Ramos (cell line): ENCODE results near the gene LMO1.

Experiments
- in situ Hi-C: fragments of 300-500 bp; cut with MboI; formaldehyde crosslinking; loops from one replicate; pipeline ENCODE4 v1.14.3; 2022; ENCODE audit warnings: low sequenced_read_pairs; ENCODE audit not compliant: unreplicated experiment

LMO1 gene

DNA sequence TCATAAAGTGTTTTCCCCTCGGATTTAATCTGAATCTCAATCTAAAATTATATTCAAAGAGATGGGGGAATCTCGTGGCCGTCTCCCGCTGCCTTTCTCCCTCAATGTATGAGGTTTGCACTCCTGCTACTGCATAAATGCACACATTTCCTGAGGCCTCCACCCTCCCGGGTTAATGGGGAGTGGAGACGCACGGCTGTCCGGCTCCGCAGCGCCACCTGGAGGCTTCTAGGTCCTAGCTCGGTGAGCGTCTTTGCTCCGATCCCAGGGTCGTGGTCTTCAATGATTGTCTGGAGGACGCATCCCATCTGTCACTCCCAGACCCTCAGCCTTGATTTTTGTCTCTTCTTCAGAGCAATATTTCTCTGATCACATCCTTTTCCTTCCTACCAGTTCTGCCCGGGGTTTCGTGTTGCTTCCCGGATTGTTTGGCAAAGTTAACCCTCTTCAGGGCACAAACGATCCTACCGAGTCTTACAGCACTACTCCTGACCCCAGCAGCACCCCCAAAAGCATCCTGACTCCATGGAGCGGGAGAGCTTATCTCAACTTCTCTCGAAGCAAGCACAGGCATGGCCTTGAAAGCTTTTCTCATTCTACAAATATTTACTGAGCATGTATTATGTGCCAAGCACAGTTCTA is at the start of gene LMO1:
Gene LMO1, minus strand, starts transcription at position 110 of the 642 bp plus-strand sequence. CDS start 516 bp downstream, outside the sequence.
- in situ Hi-C loops, result no loop called here

DNA sequence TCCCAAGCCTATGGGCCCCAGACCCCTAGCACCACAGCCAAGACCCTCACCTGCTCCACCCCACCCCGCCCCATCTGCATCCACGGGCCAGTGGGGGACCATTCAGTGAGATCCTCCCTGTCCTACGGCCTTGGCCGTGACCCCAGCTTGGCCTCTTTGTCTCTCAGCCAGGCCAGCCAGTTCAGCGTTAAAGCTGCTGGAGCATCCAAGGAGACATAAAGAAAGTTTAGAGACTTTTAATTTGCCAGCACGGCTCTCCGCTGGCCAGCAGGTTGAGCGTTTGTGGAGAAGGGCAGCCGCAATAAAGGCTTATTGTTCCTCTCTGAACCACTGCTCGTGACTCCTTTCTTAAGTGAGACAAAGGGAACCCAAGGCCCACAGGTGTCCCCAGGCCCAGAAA is 49.3 kb upstream of the LMO1 start:
- in situ Hi-C loops, result no loop called here

DNA sequence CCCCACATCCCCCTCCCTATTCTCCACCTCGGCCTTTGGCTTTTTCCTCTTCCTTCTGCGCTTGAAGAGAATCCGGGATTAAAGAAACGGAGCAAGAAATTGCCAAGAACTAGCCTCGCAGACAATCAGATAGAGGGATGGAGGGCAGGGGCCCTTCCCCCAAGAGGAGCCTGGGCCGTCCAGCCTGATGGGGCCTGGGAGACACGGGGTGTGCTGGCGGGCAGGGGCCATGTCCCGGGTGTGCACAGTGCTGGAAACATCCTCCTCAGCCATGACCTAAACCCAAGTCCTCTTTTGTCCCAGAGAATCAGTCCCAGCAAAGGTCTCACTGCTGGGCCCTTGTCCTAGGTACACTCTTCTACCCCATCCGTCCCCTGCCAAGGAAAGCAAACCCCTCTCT is 47.7 kb upstream of the LMO1 start:
- in situ Hi-C loops, result no loop called here

DNA sequence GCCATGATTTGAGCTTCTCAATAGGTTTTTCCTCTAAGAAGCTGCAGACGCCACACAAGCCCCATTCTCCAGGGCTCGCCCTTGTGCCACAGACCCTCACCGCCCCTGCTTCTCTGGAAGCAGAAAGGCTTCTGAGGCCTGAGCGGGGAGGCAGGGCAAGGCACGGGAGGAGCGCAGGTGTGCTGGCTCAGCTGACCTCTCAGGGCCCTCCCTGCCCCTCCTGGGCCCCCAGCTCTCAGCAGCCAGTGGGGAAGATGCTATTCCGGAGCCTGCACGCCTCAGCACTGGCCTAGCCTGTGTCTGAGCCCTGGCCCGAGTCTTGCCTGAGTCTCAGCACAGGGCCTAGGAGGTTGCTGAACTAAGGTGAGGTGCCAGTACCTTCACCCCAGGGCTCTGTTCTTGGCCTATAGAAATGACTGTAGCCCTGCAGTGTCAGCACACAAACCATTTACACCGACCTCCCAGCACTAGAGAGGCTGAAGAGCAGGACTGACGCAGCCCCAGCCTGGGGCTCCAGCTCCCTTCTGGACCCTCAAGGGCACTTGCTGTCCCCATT is 47.1 kb upstream of the LMO1 start:
- in situ Hi-C loops, result no loop called here

DNA sequence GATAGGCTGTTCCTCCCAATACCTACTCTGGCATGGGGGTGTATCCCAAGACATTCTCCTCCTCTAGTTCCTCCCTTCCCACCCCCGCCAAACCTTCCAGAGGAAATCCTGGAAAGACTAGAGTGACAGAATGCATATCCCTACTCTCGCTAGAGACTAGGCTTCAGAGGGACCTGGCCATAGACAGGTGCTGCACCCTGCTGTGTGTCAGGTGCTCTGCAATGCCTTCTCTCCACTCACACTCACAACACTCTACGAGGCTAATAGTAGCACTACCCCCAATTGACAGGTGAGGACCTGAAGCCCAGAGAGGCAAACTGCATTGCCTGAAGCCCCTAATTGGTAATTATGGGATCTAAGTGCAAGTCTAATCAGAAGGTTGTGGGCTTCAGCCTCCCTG is 46.2 kb upstream of the LMO1 start:
- in situ Hi-C loops, result no loop called here

DNA sequence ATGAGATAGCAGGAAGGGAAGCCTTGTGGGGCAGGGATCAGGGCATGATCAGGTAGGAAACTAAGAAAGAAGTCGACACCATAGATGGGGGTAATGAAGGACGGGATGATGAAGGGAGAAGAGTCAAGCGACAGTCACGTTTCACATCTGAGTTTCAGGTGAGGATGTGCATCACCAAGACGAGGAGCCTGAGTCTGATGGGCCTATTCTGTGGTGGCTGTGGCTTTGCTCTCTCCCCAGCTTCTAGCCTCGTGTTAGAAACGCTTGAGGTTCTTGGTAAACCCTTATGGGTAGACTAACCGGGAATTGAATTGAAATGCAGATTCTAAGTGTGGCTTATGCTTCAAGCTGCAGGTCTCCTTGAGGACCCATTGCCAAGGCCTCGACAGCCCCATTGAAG is 45.6 kb upstream of the LMO1 start:
- in situ Hi-C loops, result no loop called here

DNA sequence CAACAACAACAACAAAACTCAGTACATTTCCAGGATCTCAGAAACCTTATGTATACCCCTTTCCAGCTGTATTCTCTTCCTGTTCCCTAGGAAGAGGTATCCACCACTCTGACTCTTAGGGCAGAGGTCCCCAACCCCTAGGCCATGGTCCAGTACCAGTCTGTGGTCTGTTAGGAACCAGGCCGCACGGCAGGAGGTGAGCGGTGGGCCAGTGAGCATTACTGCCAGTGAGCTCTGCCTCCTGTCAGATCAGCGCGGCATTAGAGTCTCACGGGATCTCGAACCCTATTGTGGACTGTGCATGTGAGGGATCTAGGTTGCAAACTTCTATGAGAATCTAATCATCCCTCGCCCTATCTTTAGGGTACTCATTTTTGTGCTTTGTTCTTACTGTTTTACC is 43.9 kb upstream of the LMO1 start:
- in situ Hi-C loops, result no loop called here

DNA sequence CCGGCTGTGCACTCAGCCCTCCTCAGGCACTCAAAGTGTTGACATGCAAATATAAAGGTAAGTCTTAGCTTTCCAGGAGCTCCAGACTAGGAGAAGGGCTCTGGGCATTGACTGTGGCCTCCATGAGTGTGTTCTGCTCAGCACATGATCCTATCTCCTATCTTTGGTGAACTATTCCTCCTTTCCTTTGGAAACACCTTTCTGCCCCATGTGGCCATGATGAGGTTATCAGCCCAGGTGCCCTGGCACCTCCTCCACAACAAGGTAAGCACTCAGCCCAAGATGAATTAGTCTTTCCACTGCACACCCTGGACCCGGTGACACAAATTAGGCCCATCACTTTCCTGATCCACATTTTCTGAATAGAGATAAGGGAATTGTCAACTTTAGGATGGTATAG is 37.9 kb upstream of the LMO1 start:
- in situ Hi-C loops, result no loop called here

DNA sequence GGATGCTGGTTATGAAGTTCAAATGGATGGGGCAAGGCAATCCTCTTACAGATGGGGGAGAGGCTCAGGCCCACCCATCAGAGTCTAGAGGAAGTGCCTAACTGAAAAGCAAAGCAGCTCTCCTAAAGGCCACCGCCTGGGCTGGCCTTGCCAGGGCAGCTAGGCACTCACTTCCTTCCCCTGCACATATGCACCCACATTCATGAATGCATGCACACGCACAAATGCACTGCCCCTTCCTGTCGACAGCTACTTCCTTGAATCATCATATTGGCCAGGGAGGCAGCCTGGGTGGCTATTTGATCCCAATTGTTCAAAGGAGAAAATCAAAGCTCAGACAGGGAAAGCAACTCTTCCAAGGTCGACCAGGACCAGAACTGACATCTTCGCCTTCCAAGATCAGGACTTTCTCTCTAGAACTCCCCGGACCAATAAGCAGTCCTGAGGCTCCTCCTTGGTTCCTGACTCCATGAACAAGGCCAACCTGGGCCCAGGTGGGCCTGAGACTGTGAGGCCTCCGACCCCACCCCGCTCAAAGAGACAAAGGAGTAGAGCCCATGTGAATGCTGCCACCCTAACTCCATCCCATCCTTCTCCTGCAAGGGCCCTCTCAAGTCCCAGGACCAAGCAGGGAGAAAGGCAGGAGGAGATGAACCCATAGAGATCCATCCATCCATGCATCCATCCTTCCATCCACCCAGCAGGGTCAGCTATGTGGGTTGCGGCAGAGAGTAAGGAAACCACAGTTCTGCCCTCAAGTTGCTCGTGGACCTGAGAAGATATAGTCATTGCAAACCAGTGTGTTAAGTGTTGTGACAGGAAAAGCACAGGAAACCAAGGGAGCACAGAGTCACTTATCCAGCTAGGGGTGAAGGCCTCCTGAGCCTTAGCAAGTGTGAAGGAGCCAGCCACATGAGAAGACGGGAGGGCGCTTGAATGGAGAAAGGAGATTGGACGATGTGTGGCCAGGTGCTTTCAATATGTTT is 35.4 kb upstream of the LMO1 start:
- in situ Hi-C loops, result no loop called here

DNA sequence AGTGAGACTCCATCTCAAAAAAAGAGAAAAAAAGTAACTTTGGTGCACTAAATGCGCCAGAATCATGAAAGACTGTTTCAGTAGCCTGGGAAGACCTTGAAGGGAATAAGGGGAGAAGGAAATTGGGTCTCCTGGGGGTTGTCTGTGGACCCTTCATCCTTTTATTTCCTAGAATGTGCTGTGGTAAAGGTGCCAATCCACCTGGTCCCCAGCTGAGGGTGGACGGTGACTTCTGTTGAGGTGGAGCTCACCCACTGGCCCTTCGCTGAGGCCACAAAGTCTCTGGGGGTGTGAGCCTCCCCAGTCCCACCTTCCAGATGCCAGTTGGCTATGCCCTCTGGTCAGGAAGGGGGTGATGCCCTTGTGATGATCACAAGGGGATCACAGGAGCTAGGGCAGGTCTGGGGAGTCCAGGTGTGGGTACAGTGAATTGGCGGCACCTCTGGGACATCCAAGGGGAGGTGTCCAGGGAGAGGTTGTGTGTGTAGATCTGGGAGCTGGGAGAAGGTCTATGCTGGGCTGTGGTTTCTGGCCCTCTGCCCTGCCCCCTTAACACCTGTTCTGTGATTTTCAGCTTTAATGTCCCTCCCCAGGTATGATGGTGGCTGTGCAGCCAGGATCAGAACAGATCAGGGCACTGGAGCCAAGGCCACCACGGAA is 34.2 kb upstream of the LMO1 start:
- in situ Hi-C loops, result no loop called here

DNA sequence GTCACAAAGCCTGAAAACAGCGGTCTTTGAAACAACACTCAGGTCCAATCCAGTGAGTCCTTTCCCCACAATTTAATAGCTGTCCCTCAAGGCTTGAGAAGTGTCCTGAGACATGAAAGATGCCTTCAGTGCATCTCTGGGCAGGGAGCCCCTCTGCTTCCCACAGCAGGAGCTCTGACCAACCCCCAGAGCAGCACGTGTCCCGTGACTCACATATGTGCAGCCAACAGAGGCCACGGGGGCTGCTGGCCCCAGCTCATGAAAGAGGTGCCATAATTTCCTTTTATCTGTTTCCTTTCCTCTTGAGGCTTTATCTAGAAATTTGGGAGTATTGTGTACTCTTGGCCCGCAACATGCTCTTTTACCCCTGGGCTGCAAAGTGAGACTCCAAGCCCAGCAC is 33.2 kb upstream of the LMO1 start:
- in situ Hi-C loops, result no loop called here

DNA sequence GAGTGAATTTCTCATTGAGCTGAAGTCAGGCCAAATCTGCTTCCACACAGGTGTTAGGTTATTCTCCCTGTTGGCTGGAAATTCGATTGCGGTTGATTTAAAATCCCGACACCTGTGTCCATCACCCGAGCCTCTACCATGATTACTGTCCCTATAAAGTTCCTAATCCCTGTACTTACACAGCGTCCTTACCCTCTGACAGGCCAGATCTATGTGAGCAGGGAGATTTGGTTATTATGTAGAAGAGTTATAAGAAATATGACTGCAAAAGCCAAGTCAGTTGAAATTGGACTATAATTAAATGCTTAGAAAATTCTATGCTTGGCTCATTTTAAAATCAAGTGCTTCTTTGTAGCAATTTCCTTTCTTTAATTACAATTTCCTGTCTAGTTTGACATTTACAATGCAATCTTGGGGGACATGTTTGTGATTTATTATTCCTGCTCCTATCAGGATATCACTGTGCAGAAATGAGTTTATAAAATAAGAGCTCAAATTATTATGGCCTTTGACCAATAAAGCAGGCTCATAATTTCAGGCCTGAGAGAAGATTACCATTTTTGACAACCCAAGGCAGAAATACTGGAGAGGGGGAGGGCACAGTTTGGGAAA is 32.5 kb upstream of the LMO1 start:
- in situ Hi-C loops, result no loop called here

DNA sequence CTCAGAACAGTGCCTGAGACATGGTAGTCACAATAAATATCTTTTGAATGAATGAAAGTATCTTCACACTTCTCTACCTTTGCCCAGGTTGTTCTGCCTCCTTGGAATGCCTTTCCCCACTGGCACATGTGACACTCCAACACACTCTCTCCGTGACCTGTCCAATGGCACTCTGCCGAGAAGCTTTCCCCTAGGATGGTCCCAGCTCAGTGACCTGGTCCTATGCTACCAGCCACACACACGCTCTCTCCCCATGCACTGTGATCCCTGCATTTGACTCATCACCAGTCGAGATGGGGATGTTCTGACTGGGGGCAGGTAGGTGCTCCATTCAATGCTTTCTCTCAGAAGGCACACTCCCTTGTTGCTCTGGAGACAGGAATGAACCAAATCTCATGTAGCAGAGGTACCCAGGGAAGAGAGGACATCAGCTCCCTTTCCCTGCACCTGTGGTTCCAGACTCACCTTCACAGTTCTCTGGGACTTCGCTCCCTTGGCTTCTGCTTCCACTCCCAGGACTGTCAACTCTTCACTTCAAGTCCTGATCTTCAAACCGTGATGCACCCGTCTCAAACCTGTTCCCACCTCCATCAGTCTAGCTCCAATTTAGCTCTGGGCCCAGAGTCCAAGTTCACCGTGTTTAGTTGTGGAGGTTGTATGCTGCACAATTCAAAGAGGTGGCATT is 30.7 kb upstream of the LMO1 start:
- in situ Hi-C loops, result no loop called here

DNA sequence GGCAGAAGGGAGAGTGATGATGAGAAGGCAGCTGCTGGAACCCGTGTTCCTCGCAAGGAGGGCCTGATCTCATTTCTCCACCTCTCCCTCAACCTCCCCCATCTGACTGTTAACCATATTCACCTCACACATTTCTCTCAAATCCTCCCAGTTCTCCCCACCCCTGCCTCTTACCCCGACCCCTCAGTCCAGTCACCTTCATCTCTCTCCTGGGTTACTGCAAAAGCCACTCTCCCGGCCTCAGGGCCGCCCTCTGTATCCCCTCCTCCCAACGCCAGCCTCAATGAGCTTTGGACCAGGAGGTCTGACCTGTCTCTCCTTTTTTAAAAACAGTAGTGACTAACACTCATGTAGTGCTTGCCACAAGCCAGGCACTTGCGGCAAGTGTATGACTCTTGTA is 29.5 kb upstream of the LMO1 start:
- in situ Hi-C loops, result no loop called here

DNA sequence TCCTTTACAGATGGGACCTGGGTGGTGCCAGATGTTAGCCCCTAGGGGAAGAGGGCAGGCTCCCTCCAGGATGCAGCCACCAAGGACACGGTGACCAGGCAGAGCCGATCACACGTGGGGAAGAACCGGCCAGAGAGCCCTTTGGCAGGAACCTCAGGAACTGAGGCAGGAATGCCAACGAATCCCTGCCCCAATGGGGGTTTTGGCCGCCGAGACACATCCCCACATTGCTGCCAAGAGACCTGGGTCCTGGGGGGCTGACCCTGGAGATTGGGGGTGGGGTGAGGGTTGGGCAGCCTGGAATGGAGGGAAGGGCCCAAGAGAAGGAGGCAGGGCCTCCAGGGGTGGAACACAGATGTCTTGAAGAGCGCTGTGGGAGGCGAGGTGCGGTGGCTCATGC is 28.7 kb upstream of the LMO1 start:
- in situ Hi-C loops, result no loop called here

DNA sequence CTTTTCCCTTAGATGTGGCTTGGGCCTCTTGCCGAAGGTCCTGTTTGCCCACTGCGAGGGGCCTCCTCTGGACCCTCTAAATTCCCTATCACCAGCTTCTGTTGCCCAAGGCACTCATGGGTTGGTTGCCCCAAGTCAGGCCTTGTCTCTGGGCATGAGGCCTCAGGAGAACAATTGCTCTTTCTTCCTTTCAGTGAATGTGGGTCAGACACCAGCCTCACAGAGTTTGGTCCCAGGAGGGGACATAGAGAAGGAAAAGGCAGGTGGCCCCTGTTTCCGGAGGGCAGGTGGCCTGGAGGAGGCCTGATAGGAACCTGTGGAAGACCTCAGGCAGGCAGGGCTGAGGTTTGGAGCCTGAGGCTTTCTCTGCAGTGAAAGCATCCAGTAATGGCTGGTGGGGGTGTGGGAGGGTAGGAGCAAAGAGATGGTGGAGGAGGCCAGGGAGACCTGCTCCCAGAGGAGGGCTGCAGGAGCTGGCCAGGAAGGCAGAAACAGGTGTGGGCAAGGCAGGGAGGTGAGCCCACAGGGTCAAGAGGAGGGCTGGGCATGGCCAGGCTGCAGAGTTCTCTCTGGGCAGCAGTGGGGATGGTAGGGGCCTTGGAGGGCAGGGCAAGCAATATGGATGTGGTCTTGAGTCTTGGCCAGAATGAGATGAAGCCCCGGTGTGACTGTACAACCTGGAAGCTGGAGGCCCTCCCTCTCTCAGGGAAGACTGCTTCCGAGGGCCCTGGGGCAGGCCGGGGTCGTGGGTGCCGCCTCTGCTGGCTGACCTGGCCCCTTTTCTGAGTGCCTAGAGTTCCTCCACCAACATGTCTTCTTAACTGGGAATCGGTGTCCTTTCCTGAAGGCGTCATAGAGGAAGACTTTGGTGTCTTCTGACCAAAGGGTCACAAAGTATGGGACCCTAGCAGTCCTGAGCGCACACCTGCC is 28.0 kb upstream of the LMO1 start:
- in situ Hi-C loops, result no loop called here

DNA sequence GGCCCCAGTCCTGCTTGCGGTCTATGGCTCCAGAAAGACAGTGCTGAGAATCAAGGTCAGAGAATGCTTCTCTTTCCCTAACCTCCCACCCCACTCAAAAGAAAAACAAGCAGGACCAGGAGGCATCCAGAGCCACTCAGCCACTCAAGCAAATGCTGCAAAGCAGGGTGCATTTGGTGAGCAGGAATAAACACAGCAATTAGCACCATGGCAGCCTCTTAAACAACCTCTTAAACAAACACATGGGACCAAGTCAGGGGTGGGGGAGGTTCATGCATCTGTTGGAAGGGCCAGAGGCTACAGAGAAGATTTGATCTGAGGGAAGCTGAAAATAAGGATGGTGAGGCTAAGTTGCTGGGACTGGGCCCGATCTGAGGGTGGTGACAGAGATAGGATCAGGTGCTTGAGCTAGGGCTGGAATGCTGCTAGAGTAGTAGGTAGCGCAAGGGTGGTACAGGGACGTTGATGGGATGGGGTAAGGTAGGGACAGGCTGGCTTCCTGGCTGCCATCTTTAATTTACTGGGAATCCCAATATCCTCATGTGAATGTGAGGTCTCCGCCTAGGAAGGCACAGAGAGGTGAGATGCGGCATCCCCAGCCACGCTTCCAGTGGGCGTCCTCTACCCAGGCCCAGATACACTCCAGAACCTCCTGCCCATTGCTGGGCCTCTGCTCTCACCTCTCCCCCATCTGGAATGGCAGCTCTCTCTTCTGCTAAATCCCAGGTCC is 26.6 kb upstream of the LMO1 start:
- in situ Hi-C loops, result no loop called here

DNA sequence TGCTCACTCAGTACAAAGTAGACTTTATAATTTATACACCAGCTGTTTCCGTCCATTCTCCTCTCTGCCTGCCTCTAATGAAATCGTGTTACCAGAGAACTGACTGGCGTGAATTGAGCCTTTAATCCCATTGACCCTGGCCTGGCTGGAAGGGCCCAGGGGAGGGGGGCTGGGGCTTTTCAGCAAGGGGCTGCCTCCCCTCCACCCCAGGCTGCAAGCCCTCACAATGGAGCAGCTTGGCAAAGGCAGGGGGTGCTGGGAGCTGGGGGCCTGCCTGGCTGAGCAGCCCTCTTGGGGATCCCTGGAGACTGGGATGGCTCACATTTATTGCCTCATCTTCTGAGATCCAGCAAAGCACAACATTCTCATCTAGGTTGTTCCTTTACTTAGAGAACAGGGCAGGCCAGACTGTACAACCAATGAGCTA is 25.8 kb upstream of the LMO1 start:
- in situ Hi-C loops, result no loop called here
